AML-193 (cell line): ENCODE measurements around the gene ATG4A.
A peak's percentile ranks its signal among the peaks of the same experiment; 100 is the strongest.

Experiments used
- DNase-seq, 2 experiments: peaks; one replicate each; lab custom pipeline; 2025; lab: John Stamatoyannopoulos, UW

The ATG4A gene

DNA sequence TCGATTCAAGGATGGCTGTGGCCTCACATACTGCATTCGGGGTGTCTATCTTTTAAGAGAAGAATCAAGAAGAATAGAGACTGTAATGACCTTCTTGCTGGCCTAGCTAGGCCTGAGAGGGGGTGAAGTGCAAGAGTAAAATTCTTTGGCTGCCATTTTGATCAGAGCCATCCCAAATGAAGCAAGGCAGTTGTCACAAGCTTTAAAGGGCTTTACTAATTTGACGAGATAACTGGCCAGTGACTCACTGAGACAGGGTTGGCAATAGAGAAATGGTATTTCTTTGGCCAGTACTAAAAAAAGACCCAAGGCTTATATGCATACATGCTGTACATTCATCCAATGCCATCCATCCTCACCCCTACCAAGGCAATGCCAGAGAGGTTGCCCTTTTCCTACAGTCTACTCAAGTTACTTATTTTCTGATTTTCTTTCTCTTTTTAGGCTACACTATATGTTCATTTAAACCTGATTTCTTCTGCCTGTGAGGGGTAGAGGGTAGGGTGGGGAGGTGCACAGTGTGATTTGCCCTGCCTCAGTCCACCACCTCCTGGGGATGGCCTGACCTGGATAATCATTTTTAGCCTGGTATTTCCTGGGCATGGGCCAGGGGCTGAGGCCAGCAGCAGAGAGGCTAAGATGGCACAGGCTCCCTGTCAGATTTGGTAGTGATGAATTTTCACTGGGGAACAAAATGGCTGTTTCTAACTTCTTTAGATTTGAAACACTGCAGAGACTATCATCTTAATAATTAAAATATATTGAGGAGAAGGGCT, 32.2 kb downstream of the ATG4A start:
- no peak for DNase-seq

DNA sequence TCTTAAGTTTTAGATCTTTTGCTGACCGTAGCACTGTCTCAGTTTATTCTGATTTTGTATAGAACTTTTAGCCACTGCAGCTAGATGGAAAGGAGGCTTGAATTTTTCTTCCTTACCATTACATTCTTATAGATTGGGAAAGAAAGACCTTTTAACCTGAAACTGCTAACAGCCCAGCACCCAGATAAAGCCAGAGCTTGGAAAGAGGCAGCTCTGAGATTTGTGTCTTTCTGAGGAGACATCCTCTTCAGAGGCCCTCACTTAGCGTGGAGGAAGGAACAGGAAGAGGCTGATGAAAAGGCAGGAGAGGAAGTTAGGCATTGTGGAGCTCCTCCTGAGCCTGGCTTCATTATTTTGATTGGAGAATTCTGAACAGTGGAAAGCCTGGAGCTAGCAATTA, 35.1 kb downstream of the ATG4A start:
- no peak for DNase-seq

DNA sequence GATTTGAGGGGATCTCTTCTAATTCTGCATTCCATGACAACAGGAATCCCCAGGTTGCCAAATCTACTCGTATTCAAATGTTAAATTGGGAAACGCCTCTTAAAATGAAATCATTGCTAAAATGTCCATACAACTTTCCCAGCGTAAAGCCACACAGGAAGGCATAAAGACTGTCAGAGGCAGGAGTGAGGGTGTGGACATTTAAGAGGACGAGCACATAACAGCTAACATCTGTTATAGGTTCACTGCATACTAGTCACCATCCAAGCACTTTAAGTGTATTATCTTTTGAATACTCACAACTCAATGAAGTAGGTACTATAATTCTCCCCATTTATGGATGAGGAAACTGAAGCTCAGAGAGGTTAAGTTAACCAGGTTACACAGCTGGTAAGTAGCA, 35.6 kb downstream of the ATG4A start:
- no peak for DNase-seq

- DNase-seq, result no peak
These were observed 39.3 kb downstream of the ATG4A start for GRCh38 chrX:108130889-108131288.

- no peak for DNase-seq
These were observed 39.9 kb downstream of the ATG4A start for GRCh38 chrX:108131471-108131870.

DNA sequence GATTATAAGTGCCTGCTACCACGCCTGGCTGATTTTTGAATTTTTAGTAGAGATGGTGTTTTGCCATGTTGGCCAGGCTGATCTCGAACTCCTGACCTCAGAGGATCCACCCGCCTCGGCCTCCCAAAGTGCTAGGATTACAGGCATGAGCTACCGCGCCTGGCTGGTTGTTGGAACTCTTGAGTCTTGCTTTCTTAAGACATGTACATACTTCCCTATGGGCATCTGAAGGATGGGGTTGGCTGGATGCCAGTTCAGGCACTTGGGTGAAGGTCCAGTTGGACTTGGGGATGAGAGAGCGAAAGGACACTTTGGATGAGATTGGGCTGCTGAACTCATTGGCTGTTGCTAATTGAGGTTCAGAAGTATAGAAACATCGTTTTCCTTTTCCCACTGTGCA, 40.5 kb downstream of the ATG4A start:
- DNase-seq, result no peak

DNA sequence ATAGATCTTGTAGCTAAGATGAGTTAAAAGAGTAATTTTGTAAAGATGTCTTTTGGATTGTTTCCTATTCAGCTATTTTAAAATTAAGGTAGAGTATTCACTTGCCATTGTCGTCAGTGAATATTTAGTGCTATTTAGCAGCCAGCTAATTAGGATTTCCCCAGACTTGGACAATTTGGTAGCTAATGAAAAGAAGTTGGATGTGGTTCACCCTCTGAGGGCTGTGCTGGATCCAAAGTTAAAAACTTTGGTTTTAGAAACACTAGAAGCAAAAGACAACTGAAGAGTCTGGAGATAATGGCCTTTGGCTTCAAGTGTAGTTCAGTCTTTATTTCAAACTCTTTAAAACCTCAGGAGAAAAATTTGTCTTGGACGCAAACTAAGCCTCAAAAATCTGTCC, 41.3 kb downstream of the ATG4A start:
- no peak for DNase-seq

- DNase-seq, result no peak
These were observed 43.1 kb downstream of the ATG4A start for GRCh38 chrX:108134724-108135123.

DNA sequence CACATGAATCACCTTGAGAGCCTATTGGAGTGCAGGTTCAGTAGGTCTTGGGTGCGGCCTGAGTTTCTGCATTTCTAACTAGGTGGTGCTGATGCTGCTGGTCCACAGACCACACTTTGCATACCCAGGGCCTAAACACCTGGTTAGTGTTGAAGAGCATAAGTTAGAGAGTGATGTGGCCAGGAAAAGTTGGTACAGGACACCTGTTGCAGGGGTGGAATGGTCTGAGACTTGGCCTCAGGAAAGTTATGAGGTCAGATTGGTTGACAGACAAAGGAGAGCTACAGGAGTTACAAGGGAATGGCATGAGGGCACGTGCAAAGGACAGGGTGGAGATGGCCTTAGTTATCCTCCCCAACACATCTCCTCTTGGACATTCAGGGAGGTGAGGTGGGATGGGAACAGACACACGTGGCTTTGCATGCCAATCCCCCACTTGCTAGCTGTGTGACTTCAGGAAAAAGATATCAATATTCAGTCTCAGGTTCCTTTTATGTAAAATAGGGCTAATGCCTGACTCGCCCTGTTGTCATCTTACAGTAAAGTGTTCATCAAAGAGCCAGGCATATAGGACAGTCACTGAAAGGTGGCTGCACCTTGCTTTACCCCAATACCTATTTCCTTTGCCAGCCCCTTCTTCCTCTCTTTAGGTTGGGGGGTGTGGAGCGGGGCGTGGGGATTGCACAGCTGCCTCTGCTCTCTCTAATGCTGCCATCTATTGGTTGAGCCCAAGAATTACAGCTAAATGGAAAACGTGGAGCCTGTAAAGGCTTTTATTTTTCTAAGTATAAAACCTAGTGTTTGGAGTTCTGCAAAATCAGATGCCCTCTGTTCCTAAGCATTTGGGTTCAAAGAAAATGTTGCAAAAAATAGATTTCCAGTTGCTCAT, 47.5 kb downstream of the ATG4A start:
- DNase-seq, result peak in 1 of 2 experiments; percentile 14

GRCh38 chrX:108148524-108148923, 56.9 kb downstream of the ATG4A start:
- DNase-seq, result no peak

DNA sequence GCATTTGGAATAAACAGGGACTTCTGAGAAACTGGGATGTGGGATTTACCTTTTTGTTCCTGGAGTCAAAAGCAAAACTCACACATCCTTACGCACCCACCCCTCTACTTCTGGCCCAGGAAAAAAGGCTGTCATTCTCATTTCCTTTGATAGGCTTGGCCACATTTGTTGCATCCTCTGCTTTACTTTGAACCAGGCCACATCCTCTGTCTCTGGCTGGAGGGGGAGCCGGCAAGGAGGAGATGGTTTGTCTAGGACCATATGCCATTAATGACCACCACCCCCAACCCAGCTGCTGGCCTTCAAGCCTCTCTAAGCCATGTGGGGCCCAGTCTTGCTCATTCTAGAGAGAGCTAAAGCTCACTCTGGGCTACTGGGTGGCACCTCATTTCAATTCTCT, 64.5 kb downstream of the ATG4A start:
- no peak for DNase-seq

DNA sequence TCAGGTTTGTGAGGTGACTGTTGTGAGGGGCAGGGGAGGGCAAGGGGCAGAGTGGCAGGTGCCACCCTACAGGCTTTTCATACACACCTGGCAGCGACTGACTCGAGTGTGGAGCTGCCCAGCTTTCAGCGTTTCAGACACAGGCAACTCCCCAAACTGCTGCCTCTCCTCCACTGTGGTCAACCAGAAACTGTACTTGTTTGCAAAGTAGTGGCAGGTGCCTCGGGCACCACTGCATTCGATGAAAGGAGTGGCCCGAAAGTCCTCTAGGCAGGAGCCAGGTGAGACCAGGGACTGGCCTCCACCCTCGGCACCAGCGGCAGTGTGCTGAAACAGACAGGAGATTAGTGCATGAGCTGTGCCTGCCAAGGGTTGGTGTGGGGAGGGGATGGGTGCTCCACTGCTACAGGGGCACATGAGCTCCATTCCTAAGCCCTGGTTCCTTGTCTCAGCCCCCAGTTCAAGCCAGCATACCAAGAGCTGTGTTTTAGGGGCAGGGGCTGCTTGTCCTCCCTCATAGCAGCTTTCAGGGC, 65.4 kb downstream of the ATG4A start:
- DNase-seq, result no peak

- no peak for DNase-seq
These were observed 66.0 kb downstream of the ATG4A start for GRCh38 chrX:108157628-108158027.

DNA sequence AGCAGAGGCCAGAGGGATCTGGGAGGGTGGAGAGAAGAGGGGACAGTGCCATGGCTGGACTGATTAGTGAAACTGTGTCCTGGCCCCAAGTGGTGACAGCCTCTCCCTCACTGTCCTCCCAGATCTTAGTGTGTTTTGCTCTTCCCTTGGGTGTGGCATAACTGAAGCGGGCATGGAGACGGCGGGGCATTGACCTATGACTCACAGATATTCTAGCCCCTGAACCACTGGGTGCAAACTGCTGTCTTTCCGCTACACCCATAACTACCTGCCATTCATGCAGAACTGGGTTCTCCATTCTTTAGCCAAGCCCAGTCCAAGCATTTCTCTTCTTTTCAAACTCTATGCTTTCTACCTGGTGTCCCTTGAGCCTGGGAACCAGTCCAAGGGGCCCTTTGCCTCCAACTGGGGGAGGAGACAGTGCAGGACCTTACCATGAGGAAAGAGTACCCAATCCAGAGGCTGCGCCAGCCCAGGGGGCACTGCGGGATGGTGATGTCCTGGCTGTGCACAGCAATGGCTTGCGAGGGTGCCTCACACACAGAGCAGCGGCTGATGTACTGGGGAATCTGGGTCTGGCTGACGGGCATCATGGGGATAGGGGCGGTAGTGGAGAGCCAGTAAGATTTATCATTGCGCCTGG, 67.6 kb downstream of the ATG4A start:
- DNase-seq, result no peak

DNA sequence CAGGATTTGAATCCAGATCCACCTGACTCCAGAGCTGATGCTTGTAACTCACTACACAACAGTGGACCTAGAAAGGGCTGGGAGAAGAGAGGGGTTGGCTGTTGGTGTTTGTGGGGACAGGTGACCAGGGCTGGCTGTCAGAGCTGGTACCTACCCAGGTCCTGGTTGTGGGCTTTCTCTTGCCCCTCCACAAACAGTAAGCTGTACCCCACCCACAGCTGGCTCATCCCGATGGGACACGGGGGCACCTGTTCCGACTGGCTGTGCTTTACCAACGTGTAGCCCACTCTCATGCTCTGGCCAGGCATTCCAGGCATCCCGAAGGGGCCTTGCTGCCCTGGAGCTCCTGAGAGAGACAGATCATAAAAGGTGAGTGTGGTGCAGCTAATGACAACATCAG, 68.7 kb downstream of the ATG4A start:
- DNase-seq, result no peak

GRCh38 chrX:108162265-108162664, 70.7 kb downstream of the ATG4A start:
- DNase-seq, result no peak

- DNase-seq, result no peak
These were observed 71.9 kb downstream of the ATG4A start for GRCh38 chrX:108163333-108164082.

GRCh38 chrX:108165383-108166111, 74.0 kb downstream of the ATG4A start:
- no peak for DNase-seq

GRCh38 chrX:108167211-108167872, 75.8 kb downstream of the ATG4A start:
- no peak for DNase-seq

DNA sequence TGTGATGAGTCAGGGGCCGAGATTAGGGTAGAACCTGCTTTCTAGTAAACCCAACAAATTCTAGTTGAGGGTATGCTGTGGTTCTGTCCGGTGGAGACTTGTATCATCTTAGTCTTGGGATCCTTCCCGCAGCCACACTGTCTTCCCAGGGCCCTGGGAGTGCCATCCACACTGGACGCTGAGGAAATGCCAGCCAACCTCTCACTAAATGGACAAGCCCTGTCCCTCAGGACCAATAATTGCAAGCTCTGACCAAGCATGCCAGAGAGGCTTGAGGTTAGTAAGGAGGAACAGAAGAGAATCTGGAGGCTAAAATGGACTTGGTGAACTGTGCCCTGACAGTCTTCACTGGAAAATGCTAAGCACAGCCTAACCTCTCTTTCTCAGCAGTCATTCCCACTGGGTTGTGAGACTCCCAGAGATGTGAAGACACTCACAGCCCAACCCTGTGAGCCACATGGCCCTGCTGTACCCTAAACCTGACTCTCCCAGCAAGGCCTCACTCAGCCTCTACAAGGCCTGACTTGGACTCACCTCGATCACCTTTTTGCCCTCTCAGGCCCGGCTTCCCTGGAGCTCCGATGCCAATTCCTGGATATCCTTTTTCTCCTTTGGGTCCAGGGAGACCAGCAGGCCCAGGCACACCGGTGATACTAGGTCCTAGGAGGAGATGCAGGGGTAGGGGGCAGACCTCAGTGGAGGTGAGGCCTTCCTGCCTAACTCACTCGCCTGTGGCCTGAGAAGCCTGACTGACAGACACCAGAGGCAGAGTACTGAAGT, 77.6 kb downstream of the ATG4A start:
- no peak for DNase-seq
